Upper lobe of left lung (tissue), 4 donors: ENCODE results near the gene FIZ1.

Experiments
- CTCF ChIP-seq, 6 experiments: fragments of 450-650 bp in 4 of 6; fragments of 200-600 bp in 2 of 6; sonication (generic) in 2 of 6; IDR thresholded peaks; one replicate each; pipeline ENCODE4 v1.5.1; 2016 to 2019; ENCODE audit warnings: antibody characterized with exemption in 6 of 6
- EP300 ChIP-seq, 4 donors: sonication (generic); formaldehyde crosslinking; IDR thresholded peaks; one replicate each; pipeline ENCODE4 v1.5.1; 2017; ENCODE audit warnings: antibody characterized with exemption in 4 of 4, control low read depth in 2 of 4
- POLR2A ChIP-seq, 4 donors: fragments of 450-650 bp; IDR thresholded peaks; one replicate each; pipeline ENCODE4 v1.5.1; 2016 to 2017; ENCODE audit warnings: antibody characterized with exemption in 4 of 4, mild to moderate bottlenecking in 2 of 4

DNA sequence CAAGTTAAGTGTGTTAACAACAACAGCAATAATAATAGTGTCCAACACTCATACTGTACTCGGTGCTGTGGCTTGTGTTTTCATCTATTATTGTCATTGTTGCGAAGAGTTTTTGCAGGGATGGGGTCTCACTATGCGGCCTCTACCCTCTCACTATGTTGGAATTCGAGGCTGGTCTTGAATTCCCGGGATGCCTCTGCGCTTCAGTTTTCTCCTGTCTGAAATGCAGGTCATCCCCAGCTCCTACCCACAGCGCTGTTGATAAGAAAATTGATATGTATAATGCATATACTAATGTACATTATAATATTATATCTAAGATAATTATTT lies 49.0 kb downstream of the FIZ1 start:
- no peak for TF ChIP-seq CTCF (IDR thresholded peaks at IDR 0.05)
- no peak for TF ChIP-seq EP300 (IDR thresholded peaks at IDR 0.05)
- TF ChIP-seq POLR2A (IDR thresholded peaks at IDR 0.05): no peak
